Fibroblast of mammary gland (primary cell): Measurements from ENCODE around the gene FYN.

Experiments
- DNase-seq: peaks from one replicate; pipeline ENCODE4 v3.0.0-alpha.2; 2010; ENCODE audit warnings: low read depth
- H3K4me3 ChIP-seq: 2 replicates; pipeline ENCODE4 v1.5.1; 2011; ENCODE audit warnings: low read depth, mild to moderate bottlenecking, low read length, moderate library complexity; ENCODE audit not compliant: control insufficient read depth
- CTCF ChIP-seq: conservative IDR thresholded peaks from 2 replicates; pipeline ENCODE4 v1.5.1; 2011; ENCODE audit warnings: low read depth, low read length, inconsistent platforms; ENCODE audit not compliant: control insufficient read depth, insufficient read depth

The FYN gene

GRCh38 chr6:111865049-111865585, 8.1 kb downstream of the FYN start:
- H3K4me3 ChIP-seq: no peak overlapping the region
- no peak for DNase-seq
- TF ChIP-seq CTCF: no peak

- TF ChIP-seq CTCF: no peak
Measured at GRCh38 chr6:111864138-111865048, 8.9 kb downstream of the FYN start.

GRCh38 chr6:111862741-111863140, 10.5 kb downstream of the FYN start:
- TF ChIP-seq CTCF: no peak
- DNase-seq: no peak
- no peak overlapping the region for H3K4me3 ChIP-seq

More at GRCh38 chr6:111864138-111865048, 8.9 kb downstream of the FYN start:
- H3K4me3 ChIP-seq: no peak overlapping the region
- no peak for DNase-seq

- DNase-seq: no peak
- no peak for TF ChIP-seq CTCF
- no peak overlapping the region for H3K4me3 ChIP-seq
Measured at GRCh38 chr6:111862314-111862713, 10.9 kb downstream of the FYN start.

GRCh38 chr6:111861431-111861885, 11.8 kb downstream of the FYN start:
- no peak for DNase-seq
- H3K4me3 ChIP-seq: no peak overlapping the region
- no peak for TF ChIP-seq CTCF

GRCh38 chr6:111858347-111858746, 14.9 kb downstream of the FYN start:
- DNase-seq: no peak
- TF ChIP-seq CTCF: no peak

More at GRCh38 chr6:111858347-111858746, 14.9 kb downstream of the FYN start:
- no peak overlapping the region for H3K4me3 ChIP-seq
